AG04450 (cell line): ENCODE measurements around the gene PTPN5. TPM values are rescaled to one million over a fixed set of nuclear protein-coding genes. Genes with fewer than 3 reads are reported as not detected.

Experiments
- CTCF ChIA-PET: fragments of 300-600, 350-600 bp; formaldehyde crosslinking; extraction: SDS; loops from one replicate; lab custom pipeline; 2022; ENCODE audit warnings: antibody characterized with exemption, inconsistent platforms; lab: Charles Lee
- POLR2A ChIA-PET: fragments of 350-600 bp; formaldehyde crosslinking; extraction: SDS; loops from one replicate; lab custom pipeline; 2021; ENCODE audit warnings: antibody characterized with exemption, inconsistent platforms; lab: Yijun Ruan, JAX
- DNase-seq: peaks from one replicate; pipeline ENCODE4 v3.0.0-alpha.2; 2011; ENCODE audit warnings: low read depth, low spot score
- H3K27ac ChIP-seq: one replicate; pipeline ENCODE4 v1.5.1; 2012; ENCODE audit warnings: low read depth, low read length, control low read depth
- H3K27me3 ChIP-seq: one replicate; pipeline ENCODE4 v1.6.0; 2012; ENCODE audit warnings: low read length; ENCODE audit not compliant: control insufficient read depth, insufficient read depth
- H3K4me3 ChIP-seq: 2 replicates; pipeline ENCODE4 v1.5.1; 2011; ENCODE audit warnings: mild to moderate bottlenecking, low read depth, low read length, control low read depth
- H3K9me3 ChIP-seq: 2 replicates; pipeline ENCODE4 v1.5.1; 2012; ENCODE audit warnings: low read length; ENCODE audit not compliant: control insufficient read depth, insufficient read depth
- CTCF ChIP-seq: IDR thresholded peaks from 2 replicates; pipeline ENCODE4 v1.5.1; 2011; ENCODE audit warnings: low read depth, low read length, control low read depth, inconsistent platforms
- polyA plus RNA-seq: library from polyadenylated mRNA; depleted of rRNA; stranded (reverse); fragments of >200 nt; gene quantifications from 2 replicates; pipeline ENCODE4 v1.2.3, GENCODE V29; 2011

Gene PTPN5
- polyA plus RNA-seq, 1 experiment: not detected

GRCh38 chr11:18754308-18754707 lies 37.3 kb downstream of the PTPN5 start:
- no peaks in the 10 kb centered on the region for H3K9me3 ChIP-seq
- no peak overlapping the region for H3K27ac ChIP-seq
- no peak for DNase-seq
- ChIA-PET CTCF (interaction anchor here (0.6 to 1.4 kb wide), 2 partner anchors 11 to 41 kb away, joined by 3 to 7 read pairs; no protein-coding TSS in a partner anchor), POLR2A (no interaction called here)
- no peak overlapping the region for H3K4me3 ChIP-seq
- H3K27me3 ChIP-seq: no peaks in the 10 kb centered on the region
- no peak for TF ChIP-seq CTCF

GRCh38 chr11:18752502-18752901 lies 39.1 kb downstream of the PTPN5 start:
- ChIA-PET POLR2A (no interaction called here), CTCF (interaction anchor here (0.6 kb wide), 1 partner anchor 128 kb away, joined by 3 read pairs; no protein-coding TSS in a partner anchor)
- H3K4me3 ChIP-seq: no peak overlapping the region
- H3K27ac ChIP-seq: no peak overlapping the region
- TF ChIP-seq CTCF: no peak
- no peaks in the 10 kb centered on the region for H3K27me3 ChIP-seq
- H3K9me3 ChIP-seq: no peaks in the 10 kb centered on the region
- no peak for DNase-seq

GRCh38 chr11:18750944-18751343 lies 40.7 kb downstream of the PTPN5 start:
- H3K27me3 ChIP-seq: no peaks in the 10 kb centered on the region
- H3K27ac ChIP-seq: no peak overlapping the region
- H3K9me3 ChIP-seq: no peaks in the 10 kb centered on the region
- DNase-seq: no peak
- CTCF ChIA-PET: interaction anchor here (3.2 kb wide), 1 partner anchor 19 kb away, joined by 18 read pairs; no protein-coding TSS in a partner anchor
- H3K4me3 ChIP-seq: no peak overlapping the region
- POLR2A ChIA-PET: no interaction called here
- TF ChIP-seq CTCF: no peak

GRCh38 chr11:18749681-18750319 lies 41.8 kb downstream of the PTPN5 start:
- TF ChIP-seq CTCF: no peak
- CTCF ChIA-PET: interaction anchor here (1.0 to 3.2 kb wide), 6 partner anchors 8 to 27 kb away, joined by 3 to 18 read pairs (median 6); partner anchors contain the start of gene IGSF22
- H3K9me3 ChIP-seq: no peaks in the 10 kb centered on the region
- no peak overlapping the region for H3K4me3 ChIP-seq
- peak; percentile 29 for DNase-seq
- H3K27me3 ChIP-seq: no peaks in the 10 kb centered on the region
- POLR2A ChIA-PET: interaction anchor here (0.6 to 0.9 kb wide), 2 partner anchors 8 to 146 kb away, joined by 3 to 5 read pairs; no protein-coding TSS in a partner anchor
- H3K27ac ChIP-seq: peak overlapping the region; percentile 57

- Histone ChIP-seq H3K4me3 (no peak overlapping the region), H3K27ac (no peak overlapping the region), H3K27me3 (no peaks in the 10 kb centered on the region), H3K9me3 (no peaks in the 10 kb centered on the region)
- ChIA-PET CTCF (interaction anchor here (0.5 to 3.2 kb wide), 6 partner anchors 9 to 648 kb away, joined by 3 to 18 read pairs (median 6); partner anchors contain the start of gene IGSF22), POLR2A (no interaction called here)
- no peak for DNase-seq
- no peak for TF ChIP-seq CTCF
Observed at GRCh38 chr11:18748766-18749365, 42.7 kb downstream of the PTPN5 start.
